H1 (cell line): ENCODE data around the gene E2F1. TPM values are rescaled to one million over a fixed set of nuclear protein-coding genes. Genes with fewer than 3 reads are reported as not detected.

Experiments used
- CTCF ChIA-PET: fragments of 300-600 bp; sonication (Branson Sonifier 250); formaldehyde crosslinking; loops from one replicate; lab custom pipeline; 2021; ENCODE audit not compliant: partially characterized antibody; lab: Charles Lee
- POLR2A ChIA-PET: fragments of 300-600 bp; sonication (Branson Sonifier 250); formaldehyde crosslinking; loops from one replicate; lab custom pipeline; 2021; ENCODE audit warnings: inconsistent platforms; ENCODE audit not compliant: partially characterized antibody; lab: Charles Lee
- DNase-seq, 2 experiments: peaks; one replicate each; pipeline versions ENCODE4 v3.0.0 to v3.0.0-alpha.2; 2010 to 2022; ENCODE audit warnings: low spot score in 2 of 2, low read depth in 1 of 2, mixed read lengths in 1 of 2
- FAIRE-seq: peaks from 2 replicates; lab custom pipeline; 2011; peaks lifted over from hg19 to GRCh38; lab: Jason Lieb, UNC
- H2AFZ ChIP-seq: 2 replicates; pipeline ENCODE4 v1.8.1; 2012; ENCODE audit warnings: low read length, inconsistent platforms
- H2AK5ac ChIP-seq: 2 replicates; pipeline ENCODE4 v1.6.1; 2013; ENCODE audit warnings: low read depth, low read length
- H2BK120ac ChIP-seq: replicated peaks from 2 replicates; pipeline ENCODE3; 2013; ENCODE audit warnings: low read depth, low read length, inconsistent platforms
- H2BK12ac ChIP-seq: 2 replicates; pipeline ENCODE4 v1.6.1; 2013; ENCODE audit warnings: low read depth, low read length
- H2BK15ac ChIP-seq: 2 replicates; pipeline ENCODE4 v1.6.1; 2013; ENCODE audit warnings: low read length
- H2BK20ac ChIP-seq: 2 replicates; pipeline ENCODE4 v1.6.1; 2013; ENCODE audit warnings: low read length
- H2BK5ac ChIP-seq: 2 replicates; pipeline ENCODE4 v1.6.1; 2013; ENCODE audit warnings: low read depth, low read length
- H3K14ac ChIP-seq: 2 replicates; pipeline ENCODE4 v1.6.1; 2013; ENCODE audit warnings: inconsistent platforms; ENCODE audit not compliant: insufficient read length
- H3K18ac ChIP-seq: 2 replicates; pipeline ENCODE4 v1.6.1; 2013; ENCODE audit warnings: low read length; ENCODE audit errors: extremely low read depth
- H3K23ac ChIP-seq: 2 replicates; pipeline ENCODE4 v1.6.1; 2013; ENCODE audit warnings: inconsistent platforms; ENCODE audit not compliant: insufficient read length
- H3K23me2 ChIP-seq: 2 replicates; pipeline ENCODE4 v1.6.1; 2013; ENCODE audit warnings: low read depth, low read length
- H3K27ac ChIP-seq: 2 replicates; pipeline ENCODE4 v1.6.1; 2011; ENCODE audit warnings: low read depth, low read length, inconsistent platforms
- H3K27me3 ChIP-seq, 4 experiments: replicated peaks in 1 of 4; 1 replicate in 1 of 4; 2 replicates in 3 of 4; pipeline versions ENCODE4 v1.6.1 to v1.8.1; 2011 to 2013; ENCODE audit warnings: low read length in 3 of 4, mild to moderate bottlenecking in 3 of 4, inconsistent platforms in 2 of 4, mixed read lengths in 2 of 4, moderate library complexity in 1 of 4; ENCODE audit not compliant: control insufficient read depth in 3 of 4, insufficient read depth in 3 of 4; ENCODE audit errors: extremely low read depth in 1 of 4
- H3K36me3 ChIP-seq, 4 experiments: 2 replicates each; pipeline versions ENCODE4 v1.6.1 to v1.8.1; 2011 to 2013; ENCODE audit warnings: mild to moderate bottlenecking in 4 of 4, low read length in 3 of 4, moderate library complexity in 2 of 4, control low read depth in 1 of 4, inconsistent platforms in 1 of 4; ENCODE audit not compliant: insufficient read depth in 4 of 4, control insufficient read depth in 2 of 4
- H3K4ac ChIP-seq: replicated peaks from 2 replicates; pipeline ENCODE3; 2013; ENCODE audit warnings: low read length, low read depth, mixed read lengths, inconsistent platforms; ENCODE audit not compliant: insufficient read length
- H3K4me1 ChIP-seq, 4 experiments: replicated peaks in 1 of 4; 1 replicate in 1 of 4; 2 replicates in 3 of 4; pipeline versions ENCODE4 v1.6.1 to v1.8.1; 2011 to 2013; ENCODE audit warnings: low read length in 3 of 4, inconsistent platforms in 2 of 4, mixed read lengths in 1 of 4; ENCODE audit not compliant: insufficient read depth in 4 of 4, control insufficient read depth in 3 of 4
- H3K4me2 ChIP-seq, 2 experiments: 2 replicates each; pipeline versions ENCODE4 v1.6.1 to v1.8.1; 2011 to 2013; ENCODE audit warnings: low read depth in 2 of 2, low read length in 2 of 2, control low read depth in 1 of 2, inconsistent platforms in 1 of 2, mild to moderate bottlenecking in 1 of 2; ENCODE audit not compliant: insufficient read depth in 1 of 2
- H3K4me3 ChIP-seq, 4 experiments: fragments of 200-600, 300-600 bp in 1 of 4; sonication (generic), shearing (Covaris generic), sonication (Bioruptor Twin) in 1 of 4; 2 replicates each; pipeline versions ENCODE4 v1.5.1 to v1.8.1; 2011 to 2016; ENCODE audit warnings: low read length in 4 of 4, low read depth in 3 of 4, control low read depth in 2 of 4, inconsistent platforms in 2 of 4, mild to moderate bottlenecking in 2 of 4, mixed read lengths in 1 of 4, moderate library complexity in 1 of 4; ENCODE audit not compliant: insufficient read depth in 2 of 4; ENCODE audit errors: extremely low read depth in 1 of 4
- H3K56ac ChIP-seq: replicated peaks from 2 replicates; pipeline ENCODE3; 2013; ENCODE audit warnings: low read depth, mild to moderate bottlenecking, mixed read lengths, low read length, inconsistent platforms; ENCODE audit not compliant: insufficient read length
- H3K79me1 ChIP-seq: 2 replicates; pipeline ENCODE4 v1.6.1; 2013; ENCODE audit warnings: low read depth, low read length, control low read depth
- H3K79me2 ChIP-seq, 2 experiments: 2 replicates each; pipeline versions ENCODE4 v1.6.1 to v1.8.1; 2012 to 2013; ENCODE audit warnings: low read length in 2 of 2, mild to moderate bottlenecking in 2 of 2, inconsistent platforms in 1 of 2; ENCODE audit not compliant: insufficient read depth in 2 of 2, control insufficient read depth in 1 of 2
- H3K9ac ChIP-seq, 4 experiments: replicated peaks in 1 of 4; 1 replicate in 1 of 4; 2 replicates in 3 of 4; pipeline versions ENCODE4 v1.6.1 to v1.8.1; 2011 to 2013; ENCODE audit warnings: low read depth in 3 of 4, low read length in 3 of 4, control low read depth in 2 of 4, mild to moderate bottlenecking in 2 of 4, moderate library complexity in 2 of 4, inconsistent platforms in 1 of 4; ENCODE audit errors: extremely low read depth in 1 of 4
- H3K9me3 ChIP-seq, 2 experiments: 2 replicates each; pipeline versions ENCODE4 v1.6.1 to v1.8.1; 2012 to 2013; ENCODE audit warnings: mild to moderate bottlenecking in 2 of 2, moderate library complexity in 2 of 2, control low read depth in 1 of 2, inconsistent platforms in 1 of 2, low read depth in 1 of 2, low read length in 1 of 2, mixed read lengths in 1 of 2; ENCODE audit not compliant: insufficient read depth in 2 of 2
- H4K20me1 ChIP-seq, 2 experiments: replicated peaks in 1 of 2; 2 replicates each; pipeline versions ENCODE3 to v1.8.1; 2011 to 2013; ENCODE audit warnings: inconsistent platforms in 2 of 2, low read length in 2 of 2, mild to moderate bottlenecking in 1 of 2; ENCODE audit not compliant: insufficient read depth in 2 of 2, control insufficient read depth in 1 of 2
- H4K5ac ChIP-seq: 2 replicates; pipeline ENCODE4 v1.6.1; 2013; ENCODE audit warnings: low read length, low read depth, mixed read lengths, inconsistent platforms; ENCODE audit not compliant: insufficient read length
- H4K8ac ChIP-seq: 2 replicates; pipeline ENCODE4 v1.8.0; 2013; ENCODE audit warnings: mild to moderate bottlenecking, moderate library complexity, low read length, inconsistent platforms; ENCODE audit not compliant: insufficient read depth; ENCODE audit errors: extremely low read depth
- H4K91ac ChIP-seq: replicated peaks from 2 replicates; pipeline ENCODE3; 2013; ENCODE audit warnings: low read length, mixed read lengths, inconsistent platforms; ENCODE audit not compliant: insufficient read length
- EGR1 ChIP-seq: IDR thresholded peaks from 2 replicates; pipeline ENCODE4 v1.6.1; 2011; ENCODE audit warnings: low read depth, low read length, borderline replicate concordance
- KDM1A ChIP-seq: fragments of 200-600, 300-600 bp; sonication (generic); IDR thresholded peaks from 2 replicates; pipeline ENCODE4 v1.7.1; 2016; ENCODE audit warnings: mild to moderate bottlenecking, low read length, borderline replicate concordance
- RNF2 ChIP-seq: fragments of 200-900, 300-1000 bp; sonication (generic); IDR thresholded peaks from 2 replicates; pipeline ENCODE4 v1.7.1; 2016; ENCODE audit warnings: borderline replicate concordance, low read depth, mild to moderate bottlenecking, antibody characterized with exemption, low read length; ENCODE audit not compliant: poor library complexity, severe bottlenecking; ENCODE audit errors: missing control alignments
- USF2 ChIP-seq: IDR thresholded peaks from 2 replicates; pipeline ENCODE4 v1.6.1; 2011; ENCODE audit warnings: low read length, improper control_type of control experiment
- WGBS, 2 experiments: shearing (Covaris generic) in 1 of 2; methylation state at CpG; one replicate each; pipeline versions ENCODE4 v1.1.6 to v1.1.7; 2013 to 2015; ENCODE audit warnings: low lambda C conversion rate in 2 of 2, mixed read lengths in 2 of 2, inconsistent platforms in 1 of 2, low coverage in 1 of 2, missing lambda C conversion rate in 1 of 2; ENCODE audit not compliant: insufficient replicate concordance in 2 of 2, insufficient coverage in 1 of 2, insufficient read length in 1 of 2; ENCODE audit errors: extremely low coverage in 1 of 2, missing lambda C conversion rate in 1 of 2; 5-methylcytosine and 5-hydroxymethylcytosine counted together
- polyA plus RNA-seq, 7 experiments: library from polyadenylated mRNA; depleted of rRNA in 3 of 7; stranded (reverse) in 5 of 7; unstranded in 2 of 7; fragments of >200 nt in 5 of 7; fragments of 200-250 nt in 2 of 7; gene quantifications; 1 replicate in 5 of 7; 2 replicates in 1 of 7; 4 replicates in 1 of 7; pipeline versions ENCODE4 v1.2.1 to v1.2.3, GENCODE V29; 2011 to 2013; ENCODE audit warnings: missing spikeins in 2 of 7, mixed read lengths in 2 of 7
- total RNA-seq: library from RNA; stranded (reverse); fragmentation: NEBNext Ultra II Directional; extraction: Animal tissue kit (Norgen Biotek cat#: 25700); gene quantifications from 2 replicates; pipeline ENCODE4 v1.2.1, GENCODE V29; 2021

Gene E2F1
- total and polyA plus RNA-seq, 2 of the 8 experiments (the other 6 are each of a cell fraction or from before 2014, with no cell fraction given), result 33.4 to 35.8 TPM

GRCh38 chr20:33636776-33637175 lies 49.4 kb downstream of the E2F1 start:
- H3K56ac ChIP-seq, result no peak overlapping the region
- no peak overlapping the region for H4K91ac ChIP-seq
- no peak for DNase-seq
- no peak overlapping the region for H3K14ac ChIP-seq
- H2AK5ac ChIP-seq, result no peak overlapping the region
- no peak overlapping the region for H2AFZ ChIP-seq
- 94% methylated on average over 1 of the region's 1 CpG; no CpG with 5 or more reads in 1 of the 2 experiments for WGBS, 2 experiments
- ChIA-PET CTCF (no interaction called here), POLR2A (interaction anchor here (0.8 kb wide), 1 partner anchor 11 kb away, joined by 3 read pairs; no protein-coding TSS in a partner anchor)
- no peak overlapping the region for H4K5ac ChIP-seq
- no peak overlapping the region for H3K4me2 ChIP-seq
- no peaks in the 10 kb centered on the region for H3K79me2 ChIP-seq
- no peak overlapping the region for H3K4me3 ChIP-seq
- no peaks in the 10 kb centered on the region for H3K9me3 ChIP-seq
- H3K23ac ChIP-seq, result no peak overlapping the region
- TF ChIP-seq USF2 (no peak), EGR1 (no peak), RNF2 (no peak), KDM1A (no peak)
- peaks cover 0 to 22% (median 2%) of the 10 kb centered on the region in 4 experiments; a peak in 4 of 8 replicates for H3K36me3 ChIP-seq
- no peaks in the 10 kb centered on the region for H4K20me1 ChIP-seq
- H2BK15ac ChIP-seq, result no peak overlapping the region
- H2BK20ac ChIP-seq, result no peak overlapping the region
- H3K27me3 ChIP-seq, result no peaks in the 10 kb centered on the region
- FAIRE-seq, result no peak
- H3K27ac ChIP-seq, result no peak overlapping the region
- no peak overlapping the region for H3K4ac ChIP-seq
- no peak overlapping the region for H3K9ac ChIP-seq
- H3K4me1 ChIP-seq, result no peaks in the 10 kb centered on the region
- no peak overlapping the region for H2BK120ac ChIP-seq
- no peak overlapping the region for H2BK5ac ChIP-seq
- H3K79me1 ChIP-seq, result no peaks in the 10 kb centered on the region
- H3K18ac ChIP-seq, result no peak overlapping the region
- H3K23me2 ChIP-seq, result no peaks in the 10 kb centered on the region
- no peak overlapping the region for H2BK12ac ChIP-seq
- no peak overlapping the region for H4K8ac ChIP-seq
